GM11168 (cell line): ENCODE data around the gene POLD3.

Experiments
- in situ Hi-C: fragments of 300-500 bp; cut with MboI; formaldehyde crosslinking; loops from one replicate; pipeline ENCODE4 v1.12.0; 2022; ENCODE audit warnings: low sequenced_read_pairs; ENCODE audit not compliant: unreplicated experiment

The POLD3 gene

GRCh38 chr11:74592441-74593362, at the start of gene POLD3:
Gene POLD3 (plus strand): TSS chr11:74592582. CDS start chr11:74592659, 77 bp downstream.
- in situ Hi-C loops: no loop called here

- in situ Hi-C loops: no loop called here
Observed at GRCh38 chr11:74543991-74544390, 48.4 kb upstream of the POLD3 start.

GRCh38 chr11:74546752-74547151, 45.6 kb upstream of the POLD3 start:
- in situ Hi-C loops: no loop called here

GRCh38 chr11:74550991-74551753, 41.2 kb upstream of the POLD3 start:
- in situ Hi-C loops: no loop called here

- in situ Hi-C loops: no loop called here
Observed at GRCh38 chr11:74551754-74552145, 40.6 kb upstream of the POLD3 start.

- in situ Hi-C loops: no loop called here
Observed at GRCh38 chr11:74557526-74557925, 34.9 kb upstream of the POLD3 start.

- in situ Hi-C loops: no loop called here
Observed at GRCh38 chr11:74559110-74559933, 33.1 kb upstream of the POLD3 start.

- in situ Hi-C loops: no loop called here
Observed at GRCh38 chr11:74559934-74560309, 32.5 kb upstream of the POLD3 start.

- in situ Hi-C loops: loop anchor here (5.0 kb wide), 1 partner anchor 104 kb away; no protein-coding TSS in a partner anchor
Observed at GRCh38 chr11:74566146-74566960, 26.0 kb upstream of the POLD3 start.

- in situ Hi-C loops: loop anchor here (5.0 kb wide), 1 partner anchor 106 kb away; no protein-coding TSS in a partner anchor
Observed at GRCh38 chr11:74568028-74568427, 24.4 kb upstream of the POLD3 start.

GRCh38 chr11:74570266-74571061, 21.9 kb upstream of the POLD3 start:
- in situ Hi-C loops: no loop called here

GRCh38 chr11:74571062-74571399, 21.4 kb upstream of the POLD3 start:
- in situ Hi-C loops: no loop called here

- in situ Hi-C loops: no loop called here
Observed at GRCh38 chr11:74572349-74572748, 20.0 kb upstream of the POLD3 start.

GRCh38 chr11:74574563-74574962, 17.8 kb upstream of the POLD3 start:
- in situ Hi-C loops: no loop called here

- in situ Hi-C loops: no loop called here
Observed at GRCh38 chr11:74575999-74576398, 16.4 kb upstream of the POLD3 start.

- in situ Hi-C loops: no loop called here
Observed at GRCh38 chr11:74577181-74577580, 15.2 kb upstream of the POLD3 start.

GRCh38 chr11:74577624-74578396, 14.6 kb upstream of the POLD3 start:
- in situ Hi-C loops: no loop called here
